HG03469 (cell line): ENCODE data around the gene TSSK1B.
"Not testable (repeated sequence)": the region's sequence is repeated elsewhere in the genome, so short reads cannot be mapped to it uniquely, and the experiment has no call there.

Source experiments
- ATAC-seq: cut with Tn5 transposase; IDR thresholded peaks from one replicate; pipeline ENCODE4 v1.9.1; 2021; ENCODE audit warnings: mild to moderate bottlenecking, moderate library complexity, moderate number of reproducible peaks; ENCODE audit not compliant: unreplicated experiment

Gene TSSK1B

DNA sequence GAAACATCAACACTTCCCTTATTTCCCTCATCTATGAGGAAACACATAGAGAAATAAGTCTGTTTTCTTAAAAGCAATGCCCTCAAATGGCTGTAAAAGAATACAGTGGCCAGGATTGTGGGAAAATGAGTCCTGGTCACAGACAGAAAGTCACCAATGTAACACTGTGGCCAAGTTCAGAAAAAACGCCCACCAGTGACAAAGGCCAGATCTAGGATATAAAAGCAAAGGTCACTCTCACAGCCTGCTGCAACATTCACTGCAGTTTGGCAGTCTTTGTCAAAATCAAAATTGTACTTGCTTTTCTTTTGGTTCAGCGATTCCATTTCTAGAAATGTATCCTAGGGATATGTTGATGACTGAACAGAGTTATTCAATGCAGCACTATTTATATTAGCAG is 30.5 kb downstream of the TSSK1B start:
- ATAC-seq, result no peak

DNA sequence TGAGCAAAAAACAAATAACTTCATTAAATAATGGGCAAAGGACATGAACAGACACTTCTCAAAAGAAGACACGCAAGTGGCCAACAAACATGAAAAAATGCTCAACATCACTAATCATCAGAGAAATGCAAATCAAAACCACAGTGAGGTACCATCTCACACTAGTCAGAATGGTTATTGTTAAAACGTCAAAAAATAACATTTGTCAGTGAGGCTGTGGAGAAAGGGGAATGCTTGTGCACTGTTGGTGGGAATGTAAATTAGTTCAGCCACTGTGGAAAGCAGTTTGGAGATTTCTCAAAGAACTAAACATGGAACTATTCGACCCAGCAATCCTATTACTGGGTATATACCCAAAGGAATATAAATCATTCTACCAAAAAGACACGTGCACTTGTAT is 36.8 kb downstream of the TSSK1B start:
- not testable (repeated sequence) for ATAC-seq

DNA sequence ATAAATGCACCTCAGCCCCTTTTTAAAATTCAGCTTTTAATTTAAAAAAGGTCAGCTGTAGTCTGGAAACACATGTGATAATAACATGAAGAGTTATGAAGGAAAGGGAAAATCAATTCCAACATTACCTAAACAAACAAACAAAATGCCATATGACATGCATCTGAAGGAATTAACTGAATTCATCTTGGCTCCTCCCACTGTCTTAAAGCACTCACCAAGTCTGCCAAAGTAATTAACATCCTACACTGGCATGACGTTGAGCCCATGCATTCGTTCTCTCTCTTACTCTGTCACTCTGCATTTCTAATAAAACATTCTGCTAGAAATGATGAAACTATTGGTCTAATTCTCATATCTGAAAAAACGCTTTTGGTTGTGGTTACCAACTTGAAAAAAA is 37.7 kb downstream of the TSSK1B start:
- no peak for ATAC-seq

DNA sequence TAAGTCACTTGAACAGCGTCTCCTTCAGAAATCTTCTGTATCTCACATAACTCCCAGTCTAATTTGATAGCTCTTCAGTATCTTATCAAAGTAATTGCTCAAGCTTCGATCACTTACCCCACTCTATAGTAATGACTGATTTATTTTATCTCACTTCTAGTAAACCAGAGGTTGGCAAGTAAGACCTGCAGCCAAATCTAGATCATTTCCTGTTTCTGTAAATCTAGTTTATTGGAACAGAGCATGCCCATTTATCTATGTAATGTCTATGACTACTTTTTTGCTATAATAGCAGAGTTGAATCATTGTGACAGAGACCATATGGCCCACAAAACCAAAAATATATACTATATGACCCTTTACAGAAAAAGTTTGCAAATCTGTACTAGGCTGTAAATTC is 40.1 kb downstream of the TSSK1B start:
- no peak for ATAC-seq

DNA sequence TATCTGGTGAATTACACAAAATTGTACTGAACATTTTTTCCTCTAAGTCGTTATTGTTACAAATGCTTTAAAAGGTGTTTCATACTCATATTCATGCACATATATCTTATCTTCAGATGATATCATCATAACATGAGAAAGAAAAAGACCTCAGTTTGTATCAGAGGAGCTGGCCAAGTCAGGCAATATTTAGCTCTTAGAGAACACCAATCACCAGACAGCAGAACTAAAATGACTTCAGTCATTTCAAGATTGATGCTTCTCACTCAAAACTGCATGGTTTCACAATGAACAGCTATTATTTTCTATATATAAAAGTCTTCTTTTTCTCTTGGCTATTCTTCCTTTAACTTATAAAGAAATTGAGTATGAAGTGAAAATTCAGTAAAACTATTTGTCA is 44.6 kb downstream of the TSSK1B start:
- ATAC-seq, result no peak

DNA sequence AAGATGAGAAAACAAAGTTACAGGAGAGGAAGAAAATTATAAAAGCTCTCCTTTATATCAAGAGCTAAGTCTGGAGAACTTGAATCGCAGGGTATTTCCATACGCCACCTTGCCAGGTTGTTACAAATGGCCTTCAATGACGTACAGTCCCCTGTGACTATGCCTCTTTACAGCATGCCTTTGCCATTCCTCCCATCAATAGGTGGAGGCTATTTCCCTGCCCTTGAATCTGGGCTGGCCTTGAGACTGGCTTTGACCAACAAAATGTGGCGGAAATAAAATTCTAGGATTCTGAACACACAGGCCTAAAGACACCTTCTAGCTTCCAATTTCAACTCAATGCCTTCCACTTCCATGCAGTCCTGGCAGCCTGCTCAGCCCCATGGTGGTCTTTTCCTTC is 45.7 kb downstream of the TSSK1B start:
- no peak for ATAC-seq

DNA sequence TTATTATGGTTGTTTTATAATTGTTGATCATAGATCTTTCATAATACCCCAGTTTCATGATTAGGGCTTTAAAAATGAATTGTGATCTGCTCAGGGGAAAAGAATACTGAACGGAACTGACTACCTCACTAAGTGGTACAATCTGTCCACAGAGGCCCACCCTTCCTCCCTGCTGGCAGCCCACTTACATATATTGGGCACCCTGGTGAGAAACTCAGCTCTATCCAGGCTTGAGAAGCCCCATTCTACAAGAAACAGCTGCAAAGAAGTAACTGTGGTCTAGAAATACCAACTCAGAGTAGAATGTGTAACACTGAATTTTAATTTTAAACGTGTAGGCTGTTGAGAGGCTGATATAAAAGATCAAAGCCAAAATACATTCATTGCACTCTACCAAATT is 46.9 kb downstream of the TSSK1B start:
- ATAC-seq, result no peak

DNA sequence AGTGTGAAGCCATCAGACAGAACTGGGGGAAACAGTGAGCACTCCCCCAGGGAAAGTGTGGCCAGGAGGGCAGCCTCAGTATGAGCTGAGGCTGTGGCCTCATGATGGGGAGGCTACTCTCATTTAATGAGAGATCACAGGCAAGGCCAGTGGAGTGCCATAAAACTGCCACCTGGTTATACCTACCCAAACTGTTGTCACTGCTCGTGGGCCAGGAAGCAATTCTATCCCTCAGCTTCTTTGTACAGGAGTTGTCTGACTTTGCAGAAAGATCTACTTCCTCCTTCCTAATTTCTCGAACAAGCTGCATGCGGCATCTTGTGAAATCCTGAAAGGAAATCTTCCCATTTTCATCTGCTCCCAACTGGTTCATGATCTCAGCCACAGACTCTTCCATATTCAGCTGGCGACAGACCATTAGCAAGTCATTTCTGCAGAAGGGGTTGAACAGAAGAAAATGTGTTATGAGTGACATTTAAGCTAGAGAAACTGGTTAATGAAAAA is 50.0 kb downstream of the TSSK1B start:
- no peak for ATAC-seq

DNA sequence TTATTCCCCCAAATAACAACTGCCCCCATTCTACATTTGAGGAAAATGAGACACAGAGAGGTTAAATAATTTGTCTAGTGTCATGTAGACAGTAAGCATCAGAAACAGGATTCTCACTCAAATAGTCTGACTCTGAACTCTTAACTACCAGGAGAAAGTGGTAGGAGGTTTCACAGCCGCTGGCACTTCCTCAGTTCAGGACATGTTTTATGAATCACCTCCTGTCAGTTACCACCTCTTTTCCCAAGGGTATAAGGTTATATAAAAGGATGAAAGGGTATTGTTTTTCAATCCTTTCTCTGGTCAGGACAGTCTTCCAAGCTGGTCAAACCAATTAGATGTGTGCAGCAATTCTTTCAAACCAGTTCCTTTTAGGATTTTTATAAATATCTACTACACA is 52.1 kb downstream of the TSSK1B start:
- ATAC-seq, result no peak
